ENCODE data around the gene EVPL.
A peak's percentile ranks its signal among the peaks of the same experiment; 100 is the strongest.
"Not testable (repeated sequence)": the region's sequence is repeated elsewhere in the genome, so short reads cannot be mapped to it uniquely, and the experiment has no call there.

The EVPL gene

DNA sequence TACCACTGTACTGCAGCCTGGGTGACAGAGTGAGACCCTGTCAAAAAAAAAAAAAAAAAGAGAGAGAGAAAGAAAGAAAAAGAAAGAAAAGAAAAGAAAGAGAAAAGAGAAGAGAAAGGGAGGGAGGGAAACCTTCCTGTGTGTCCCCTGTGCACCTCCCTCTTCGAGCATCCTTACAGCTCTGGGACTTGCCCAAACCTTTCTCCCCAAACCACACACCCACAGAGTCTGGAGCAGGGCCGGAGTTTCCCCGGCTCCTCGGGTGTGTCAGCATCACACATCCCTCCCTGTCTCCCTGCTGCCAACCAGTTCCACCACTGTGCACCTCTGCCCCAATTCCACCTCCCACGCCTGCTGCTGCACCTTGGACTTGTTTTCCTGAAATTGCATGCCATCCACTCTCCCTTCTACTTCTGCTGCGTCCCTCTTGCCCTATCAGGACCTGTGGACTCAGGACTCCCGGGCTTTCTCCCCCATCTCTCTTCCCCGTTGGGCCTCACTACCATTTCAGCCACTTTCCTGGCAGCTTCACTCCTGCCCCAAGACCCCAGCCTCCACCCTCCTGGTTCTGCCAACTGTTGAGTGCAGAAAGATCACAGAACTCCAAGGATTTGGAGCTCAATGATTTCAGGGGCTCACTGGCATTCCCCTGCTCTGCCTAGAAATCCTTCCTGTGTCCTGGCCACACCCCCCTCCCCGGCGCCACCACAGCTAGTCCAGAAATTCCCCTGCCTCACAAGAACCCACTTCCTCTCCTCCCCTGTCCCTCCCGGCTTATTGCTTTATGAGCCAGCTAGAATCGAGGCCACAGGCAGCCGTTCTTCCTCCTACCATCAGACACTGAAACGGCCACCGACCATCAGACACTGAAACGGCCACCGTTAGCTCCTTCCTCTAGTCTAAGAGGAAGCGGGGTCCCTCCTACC lies 30.2 kb downstream of the EVPL start:
- no peak for DNase-seq

DNA sequence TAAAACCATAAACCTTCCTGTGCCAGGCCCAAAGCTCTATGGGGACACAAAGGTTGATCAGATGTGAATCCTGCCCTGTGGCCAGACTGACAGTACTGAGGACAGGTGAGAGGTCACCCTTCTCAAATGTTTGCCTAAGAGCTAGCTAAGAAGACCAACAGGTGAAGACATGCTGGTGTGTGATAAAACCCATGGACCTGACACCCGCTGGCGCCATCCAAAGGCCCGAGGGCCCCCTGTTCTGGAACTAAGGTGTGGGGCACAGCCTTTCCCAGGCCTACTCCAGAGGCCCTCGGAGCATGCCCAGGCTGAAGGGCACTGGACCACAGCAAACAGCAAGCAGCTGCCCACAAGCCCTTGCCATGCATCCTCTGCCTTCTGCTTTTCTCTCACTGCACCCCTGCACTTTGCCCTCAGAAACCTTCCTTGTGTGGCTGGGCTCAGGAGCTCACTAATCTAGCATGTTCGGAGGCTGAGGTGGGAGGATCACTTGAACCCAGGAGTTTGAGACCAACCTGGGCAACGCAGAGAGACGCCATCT lies 31.7 kb downstream of the EVPL start:
- DNase-seq = no peak

DNA sequence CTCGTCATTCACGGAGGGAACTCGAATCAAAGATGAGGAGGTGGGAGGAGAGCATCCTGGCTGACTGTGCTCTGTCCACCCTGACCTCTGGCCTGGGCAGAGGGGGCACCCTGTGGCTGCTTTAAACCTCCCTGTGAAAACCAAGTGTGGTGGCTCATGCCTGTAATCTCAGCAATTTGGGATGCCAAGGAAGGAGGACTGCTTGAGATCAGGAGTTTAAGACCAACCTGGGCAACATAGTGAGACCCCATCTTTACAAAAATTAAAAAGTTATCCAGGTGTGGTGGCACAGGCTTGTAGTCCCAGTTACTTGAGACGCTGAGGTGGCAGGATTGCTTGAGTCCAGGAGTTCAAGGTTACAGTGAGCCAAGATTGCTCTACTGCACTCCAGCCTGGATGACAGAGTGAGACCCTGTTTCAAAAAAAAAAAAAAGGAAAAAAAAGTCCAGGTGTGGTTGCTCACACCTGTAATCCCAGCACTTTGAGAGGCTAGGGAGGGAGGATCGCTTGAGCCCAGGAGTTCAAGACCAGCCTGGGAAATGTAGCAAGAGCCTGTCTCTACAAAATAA lies 32.2 kb downstream of the EVPL start:
- DNase-seq = no peak

DNA sequence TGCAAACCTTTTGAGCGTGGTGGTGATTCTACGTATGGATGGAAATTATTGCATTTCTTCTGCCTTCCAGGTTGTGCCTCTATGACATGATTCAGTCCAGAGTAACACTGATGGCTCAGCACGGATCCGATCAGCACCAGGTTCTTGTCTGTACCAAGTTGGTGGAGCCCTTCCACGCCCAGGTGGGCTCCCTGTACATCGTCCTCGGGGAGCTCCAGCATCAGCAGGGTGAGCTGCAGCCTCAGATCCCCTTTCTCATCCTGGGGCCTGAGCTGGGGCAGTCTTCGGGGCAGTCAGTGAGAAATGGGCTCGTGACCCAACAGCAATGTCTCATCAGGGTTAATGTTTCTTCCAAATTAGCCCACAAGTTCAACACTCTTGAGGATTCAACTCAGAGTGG lies 35.7 kb downstream of the EVPL start:
- DNase-seq = no peak

DNA sequence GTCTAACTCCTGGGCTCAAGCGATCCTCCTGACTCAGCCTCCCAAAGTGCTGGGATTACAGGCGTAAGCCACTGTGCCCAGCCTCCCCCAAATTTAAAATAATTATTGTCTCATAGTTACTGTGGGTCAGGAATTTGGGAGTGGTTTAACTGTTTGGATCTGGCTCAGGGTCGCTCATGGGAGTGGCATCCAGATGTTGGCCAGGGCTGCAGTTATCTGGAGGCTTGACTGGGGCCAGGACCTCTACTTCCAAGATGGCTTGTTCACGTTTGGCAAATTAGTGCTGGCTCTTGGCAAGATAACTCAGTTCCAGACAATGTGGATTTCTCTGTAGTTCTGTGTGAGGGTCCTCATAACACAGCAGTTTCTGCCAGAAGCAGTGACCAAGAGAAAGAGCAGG lies 40.1 kb downstream of the EVPL start:
- no peak for DNase-seq

DNA sequence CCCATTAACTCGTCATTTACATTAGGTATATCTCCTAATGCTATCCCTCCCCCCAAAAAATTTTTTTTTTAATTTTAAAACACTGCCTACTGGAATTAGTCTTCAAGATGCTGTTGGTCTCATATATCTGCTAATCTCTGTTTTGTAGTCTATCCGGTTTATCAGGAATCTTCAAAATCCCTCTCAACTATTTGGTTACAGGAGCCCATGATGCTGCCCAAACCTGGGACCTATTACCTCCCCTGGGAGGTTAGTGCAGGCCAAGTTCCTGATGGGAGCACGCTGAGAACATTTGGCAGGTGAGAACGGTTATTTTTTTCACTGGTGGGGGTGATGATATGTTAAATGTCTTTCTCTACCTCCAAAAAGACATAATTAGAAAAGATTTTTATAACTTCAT lies 41.1 kb downstream of the EVPL start:
- DNase-seq = no peak

DNA sequence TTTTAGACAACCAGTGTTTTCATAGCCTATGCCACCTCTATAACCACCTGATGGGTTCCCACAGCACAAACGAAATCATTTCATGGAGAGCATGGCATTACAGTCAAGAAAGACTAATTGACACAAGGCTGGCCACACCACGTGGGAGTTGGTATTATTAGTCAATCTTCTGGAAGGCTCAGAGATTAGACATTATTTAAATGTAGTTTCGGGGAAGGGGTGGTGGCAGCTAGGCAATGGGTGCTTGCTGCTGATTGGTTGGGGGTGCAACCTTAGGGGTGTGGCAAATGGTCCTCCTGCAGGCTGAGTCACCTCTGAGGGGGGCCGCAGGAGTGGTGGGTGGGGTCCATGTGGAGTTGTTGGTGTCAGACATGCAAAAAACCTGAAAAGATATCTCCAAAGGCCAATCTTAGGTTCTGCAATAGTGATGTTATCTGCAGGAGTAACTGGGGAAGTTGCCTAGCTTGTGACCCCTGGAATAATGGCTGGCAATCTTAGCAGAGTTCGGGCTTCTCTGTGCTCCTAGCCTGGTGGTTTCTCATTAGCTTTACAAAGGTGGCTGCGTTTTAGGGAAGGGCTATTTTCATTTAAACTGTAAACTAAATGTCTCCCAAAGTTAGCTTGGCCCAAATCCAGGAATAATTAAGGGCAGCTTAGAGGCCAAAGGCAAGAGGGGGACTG lies 43.5 kb downstream of the EVPL start:
- no peak for DNase-seq

DNA sequence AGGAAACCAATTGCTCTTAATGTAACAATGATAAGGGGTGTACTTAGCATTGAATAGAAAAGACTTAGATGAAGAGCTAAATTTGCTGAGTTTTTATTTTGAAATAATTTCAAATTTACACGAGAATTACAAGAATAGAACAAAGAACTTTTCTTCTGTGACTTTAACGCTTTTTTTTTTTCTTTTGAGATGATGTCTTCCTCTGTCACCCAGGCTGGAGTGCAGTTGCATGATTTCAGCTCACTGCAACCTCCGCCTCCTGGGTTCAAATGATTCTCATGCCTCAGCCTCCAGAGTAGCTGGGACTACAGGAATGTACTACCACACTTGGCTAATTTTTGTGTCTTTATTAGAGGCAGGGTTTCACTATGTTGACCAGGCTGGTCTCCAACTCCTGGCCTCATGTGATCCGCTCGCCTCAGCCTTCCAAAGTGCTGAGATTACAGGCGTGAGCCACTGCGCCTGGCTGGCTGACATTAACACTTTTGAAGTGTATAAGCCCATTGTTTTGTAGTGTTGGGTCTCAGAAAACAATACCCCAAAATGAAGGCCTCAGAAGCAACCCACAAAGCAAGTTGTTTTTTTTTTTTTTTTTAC lies 46.0 kb downstream of the EVPL start:
- DNase-seq = no peak

DNA sequence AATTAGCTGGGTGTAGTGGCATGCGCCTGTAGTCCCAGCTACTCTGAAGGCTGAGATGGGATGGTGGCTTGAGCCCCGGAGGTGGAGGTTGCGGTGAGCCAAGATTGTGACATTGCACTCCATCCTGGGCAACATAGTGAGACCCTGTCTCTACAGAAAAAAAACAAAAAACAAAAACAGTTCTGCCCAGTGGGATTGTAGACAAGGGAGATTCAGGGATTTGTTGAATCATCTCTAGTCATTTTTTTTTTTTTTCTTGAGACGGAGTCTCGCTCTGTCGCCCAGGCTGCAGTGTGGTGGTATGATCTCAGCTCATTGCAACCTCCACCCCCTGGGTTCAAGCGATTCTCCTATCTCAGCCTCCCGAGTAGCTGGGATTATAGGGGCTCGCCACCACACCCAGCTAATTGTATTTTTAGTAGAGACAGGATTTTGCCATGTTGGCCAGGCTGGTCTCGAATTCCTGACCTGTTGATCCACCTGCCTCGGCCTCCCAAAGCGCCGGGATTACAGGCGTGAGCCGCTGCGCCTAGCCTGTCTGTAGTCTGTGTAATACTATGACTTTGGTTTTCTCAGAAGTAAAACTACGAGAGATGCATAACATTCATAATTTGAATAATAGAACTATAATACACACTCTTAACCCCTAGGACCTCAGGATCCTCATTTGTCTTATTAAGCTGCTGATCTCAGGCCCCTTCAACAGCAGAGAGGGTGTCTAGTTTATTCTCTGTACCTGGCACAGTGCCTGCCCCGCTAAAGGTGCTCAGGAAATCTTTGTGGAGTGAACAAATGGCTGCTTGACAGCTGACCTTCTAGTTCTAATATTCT lies 46.7 kb downstream of the EVPL start:
- no peak for DNase-seq

DNA sequence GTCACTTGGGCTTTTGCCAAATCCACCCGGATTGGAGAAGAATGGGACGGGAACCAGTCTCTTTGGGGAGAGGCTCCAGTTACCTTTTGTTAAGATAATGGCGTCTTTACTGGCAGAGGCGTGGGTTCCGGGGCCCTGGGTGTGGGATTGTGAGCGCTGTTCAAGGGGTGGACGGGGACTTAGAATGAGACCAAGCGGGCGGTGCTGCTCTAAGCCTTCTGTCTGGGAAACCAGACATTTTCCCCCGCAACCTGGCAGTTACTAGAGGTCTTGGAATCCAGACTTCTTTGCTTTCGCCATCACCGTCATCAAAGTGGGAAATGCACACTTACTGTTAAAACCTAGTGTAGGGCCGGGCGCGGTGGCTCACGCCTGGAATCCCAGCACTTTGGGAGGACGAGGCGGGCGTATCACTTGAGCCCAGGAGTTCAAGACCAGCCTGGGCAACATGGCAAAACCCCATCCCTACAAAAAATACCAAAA lies 47.4 kb downstream of the EVPL start:
- no peak for DNase-seq

DNA sequence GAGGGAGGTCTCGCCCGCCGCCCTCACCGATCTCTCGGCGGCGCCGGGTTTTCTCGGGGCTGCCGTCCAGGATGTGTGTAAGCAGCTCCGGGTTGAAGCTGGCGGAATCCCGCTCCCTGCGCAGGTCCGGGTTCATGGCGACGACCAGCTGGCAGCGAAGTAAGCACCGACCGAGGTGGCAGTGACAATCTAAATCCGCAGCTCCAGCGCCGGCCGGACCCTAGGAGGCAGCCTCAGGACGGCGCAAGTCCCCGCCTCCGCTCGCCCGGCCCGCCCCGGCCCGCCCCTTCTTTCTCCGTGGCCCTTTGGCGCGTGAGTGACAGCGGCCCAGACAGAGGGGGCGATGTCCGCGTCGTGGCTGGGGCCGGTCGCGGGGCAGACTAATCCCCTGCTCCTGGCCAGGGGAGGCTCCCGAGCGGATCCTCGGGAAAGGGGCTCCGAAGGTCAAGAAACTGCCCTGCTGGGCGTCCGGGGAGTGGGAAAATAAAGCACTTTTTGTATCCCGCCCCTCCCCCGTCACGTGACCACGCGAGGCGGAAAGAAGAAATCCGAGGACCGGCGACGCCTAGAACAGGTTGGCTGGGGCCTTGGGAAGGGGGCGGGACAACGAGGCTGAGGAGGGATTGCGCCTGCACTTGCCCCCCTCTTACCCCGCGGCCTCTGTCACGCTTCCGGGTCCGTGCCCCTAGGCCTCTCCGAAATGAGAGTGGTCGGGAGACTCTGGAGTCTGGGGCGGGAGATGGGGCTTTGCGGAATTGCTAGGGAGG lies 48.0 kb downstream of the EVPL start, which contains the start of the genes ACOX1 and TEN1:
ACOX1 (minus strand) TSS at position 229 of the 767 bp plus-strand sequence; CDS start at position 136, 93 bp downstream.
TEN1 (plus strand) TSS at position 303 of the 767 bp plus-strand sequence. CDS start 6,953 bp downstream, outside the sequence.
- peak; percentile 95 to 99 for DNase-seq

DNA sequence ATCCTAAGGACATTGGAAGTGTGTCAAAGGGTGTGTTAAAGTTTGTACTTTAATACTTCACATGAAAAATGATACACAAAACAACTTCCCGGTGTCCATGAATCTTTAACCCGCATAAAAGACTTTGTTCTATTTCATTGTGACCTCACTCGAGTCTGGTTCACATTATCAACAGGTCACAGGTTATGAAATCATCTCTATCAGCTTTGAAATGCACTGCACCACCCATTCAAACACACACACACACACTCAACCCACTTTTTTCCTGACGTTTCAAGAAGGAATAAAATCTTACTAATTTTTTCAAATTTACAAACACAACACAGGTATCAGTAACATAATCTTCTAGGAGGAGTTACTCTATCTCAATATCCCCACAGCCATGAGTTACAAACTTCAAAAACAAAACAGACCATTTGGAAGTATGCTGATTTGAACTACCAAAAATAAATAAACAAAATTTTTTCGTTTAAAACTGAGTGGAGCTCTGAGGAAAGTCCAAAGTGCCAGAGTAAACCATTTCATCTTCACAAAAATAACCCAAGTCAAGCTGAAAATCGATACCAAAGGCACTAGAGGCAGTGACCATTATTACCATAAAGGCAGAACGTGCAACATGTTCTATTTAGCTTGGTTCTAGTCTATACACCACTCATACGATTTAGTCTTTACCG lies 50.8 kb downstream of the EVPL start:
- DNase-seq = no peak

DNA sequence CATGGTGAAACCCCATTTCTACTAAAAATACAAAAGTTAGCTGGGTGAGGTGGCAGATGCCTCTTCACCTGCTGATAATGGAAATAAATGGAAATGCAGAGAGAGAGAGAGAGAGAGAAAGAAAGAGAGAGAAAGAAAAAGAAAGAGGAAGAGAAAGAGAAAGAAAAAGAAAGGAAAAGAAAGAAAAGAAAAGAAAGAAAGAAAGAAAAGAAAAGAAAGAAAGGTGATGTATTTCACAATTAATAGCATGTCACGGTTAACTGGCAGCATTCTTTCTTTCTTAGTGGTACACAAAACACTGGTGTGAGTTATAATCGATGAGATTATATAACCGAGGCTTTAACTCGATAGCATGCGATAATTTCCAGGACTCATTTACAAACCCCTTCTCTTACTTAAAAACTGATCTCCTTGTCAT lies 51.3 kb downstream of the EVPL start:
- no peak for DNase-seq

DNA sequence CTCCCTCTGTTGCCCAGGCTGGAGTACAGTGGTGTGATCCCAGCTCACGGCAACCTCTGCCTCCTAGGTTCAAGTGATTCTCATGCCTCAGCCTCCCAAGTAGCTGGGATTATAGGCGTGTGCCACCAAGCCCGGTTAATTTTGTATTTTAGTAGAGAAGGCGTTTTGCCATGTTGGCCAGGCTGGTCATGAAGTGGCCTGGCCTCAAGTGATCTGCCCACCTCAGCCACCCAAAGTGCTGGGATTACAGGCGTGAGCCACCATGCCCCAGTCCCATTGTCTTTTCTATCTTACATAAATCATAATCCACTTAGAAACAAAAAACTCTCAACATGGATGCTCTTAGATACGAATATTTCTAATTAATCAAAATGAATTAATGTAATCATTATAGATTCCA lies 51.9 kb downstream of the EVPL start:
- DNase-seq = not testable (repeated sequence)

DNA sequence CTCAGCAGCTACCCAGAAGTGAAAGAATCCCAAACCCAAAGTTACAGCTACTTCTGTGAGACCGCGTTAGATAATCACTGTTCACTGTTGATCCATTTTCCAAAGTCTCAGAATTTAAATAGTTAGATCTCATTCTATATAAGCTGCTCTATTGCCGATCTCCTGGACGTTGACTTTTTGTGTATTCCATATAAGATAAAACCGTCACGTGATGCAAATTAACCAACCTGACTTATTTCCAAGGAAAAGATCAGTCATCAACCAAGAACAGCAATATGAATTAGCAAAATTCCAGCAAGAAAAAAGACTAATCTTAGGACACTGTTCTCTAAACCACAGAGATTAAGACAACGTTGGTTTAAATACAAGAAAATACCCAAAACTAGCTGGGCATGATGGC lies 56.5 kb downstream of the EVPL start:
- no peak for DNase-seq

DNA sequence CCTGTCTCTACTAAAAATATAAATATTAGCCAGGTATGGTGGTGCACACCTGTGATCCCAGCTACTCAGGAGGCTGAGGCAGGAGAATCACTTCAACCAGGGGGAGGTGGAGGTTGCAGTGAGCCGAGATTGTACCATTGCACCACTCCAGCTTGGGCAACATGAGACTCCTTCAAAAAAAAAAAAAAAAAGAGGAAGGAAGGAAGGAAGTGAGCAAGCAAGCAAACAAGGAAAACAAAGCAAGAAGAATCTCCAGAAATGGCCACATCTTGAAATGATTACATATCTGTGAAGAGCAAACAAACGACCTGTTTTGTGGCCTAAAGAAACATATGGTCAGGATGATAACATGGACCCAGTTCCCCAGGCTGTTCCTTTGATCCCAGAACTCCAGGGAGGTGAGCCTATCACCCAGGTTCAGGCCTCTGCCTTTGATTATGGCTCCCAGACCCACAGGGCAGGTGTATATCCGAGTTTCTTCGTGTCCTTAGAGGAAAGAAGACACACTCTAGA lies 57.0 kb downstream of the EVPL start:
- DNase-seq = no peak

DNA sequence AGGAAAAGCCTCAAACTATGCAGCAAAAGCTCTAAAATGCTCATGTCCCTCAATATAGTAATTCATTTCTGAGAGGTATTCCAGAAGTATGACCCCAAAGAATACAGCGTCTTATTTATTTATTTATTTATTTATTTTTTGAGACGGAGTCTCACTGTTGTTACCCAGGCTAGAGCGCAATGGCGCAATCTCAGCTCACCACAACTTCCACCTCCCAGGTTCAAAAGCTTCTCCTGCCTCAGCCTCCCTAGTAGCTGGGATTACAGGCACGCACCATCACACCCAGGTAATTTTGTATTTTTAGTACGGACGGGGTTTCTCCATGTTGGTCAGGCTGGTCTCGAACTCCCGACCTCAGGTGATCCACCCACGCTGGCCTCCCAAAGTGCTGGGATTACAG lies 58.1 kb downstream of the EVPL start:
- not testable (repeated sequence) for DNase-seq

DNA sequence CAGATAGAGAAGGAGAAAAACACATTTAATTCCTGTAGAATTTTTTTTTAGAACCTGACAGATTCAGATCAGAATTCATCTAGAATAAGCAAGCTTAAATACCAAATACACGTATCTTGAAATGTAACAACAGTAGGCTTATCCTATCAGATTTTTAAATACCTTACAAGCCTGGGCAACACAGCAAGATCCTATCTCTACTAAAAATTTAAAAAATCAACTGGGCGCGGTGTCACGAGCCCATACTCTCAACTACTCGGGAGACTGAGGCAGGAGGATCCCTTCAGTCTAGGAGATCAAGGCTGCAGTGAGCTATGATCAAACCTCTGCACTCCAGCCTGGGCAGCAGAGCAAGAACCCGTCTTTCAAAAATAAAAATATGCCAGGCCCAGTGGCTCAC lies 61.6 kb downstream of the EVPL start:
- no peak for DNase-seq

DNA sequence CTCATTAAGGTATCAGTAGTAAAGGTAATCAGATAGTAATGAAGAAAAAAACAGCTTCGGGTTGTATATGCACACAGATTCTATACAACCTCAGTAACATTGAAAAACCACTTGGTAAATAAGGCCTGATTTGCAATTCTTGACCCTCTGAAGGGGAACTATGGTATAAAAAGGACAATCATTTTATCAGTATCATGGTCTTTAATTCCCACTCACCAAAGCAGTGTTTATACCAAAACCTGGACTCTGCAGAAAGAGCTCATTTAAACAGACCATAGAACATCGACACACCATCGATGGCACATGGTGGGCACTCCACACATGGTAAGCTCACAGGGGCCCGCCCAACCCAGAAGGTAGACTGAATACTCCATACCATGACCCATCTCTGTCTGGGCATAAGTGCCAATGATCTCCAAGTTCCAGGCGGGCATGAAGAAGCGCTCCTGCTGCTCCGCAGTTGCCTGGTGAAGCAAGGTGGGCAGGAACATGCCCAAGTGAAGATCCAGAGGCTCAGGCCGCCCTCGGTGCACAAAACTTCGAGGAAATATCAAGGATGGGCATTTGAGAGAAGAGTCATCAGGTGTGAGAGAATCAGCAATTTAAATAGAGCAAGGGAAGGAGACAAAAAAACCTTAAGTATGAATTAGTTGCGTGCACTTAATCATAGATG lies 67.1 kb downstream of the EVPL start:
- no peak for DNase-seq
